RWPE2 (cell line): ENCODE results near the gene DPH2.
A peak's percentile ranks its signal among the peaks of the same experiment; 100 is the strongest.

ENCODE experiments used
- ATAC-seq: fragments of 200-7000 bp; cut with Tn5 transposase; 3 replicates; pipeline ENCODE4 v1.9.1; 2021; ENCODE audit warnings: low read depth
- DNase-seq: peaks from one replicate; pipeline ENCODE4 v3.0.0-alpha.2; 2020; ENCODE audit warnings: low spot score
- H3K27ac ChIP-seq: fragments of 450-650 bp; 2 replicates; pipeline ENCODE4 v1.5.1; 2017; ENCODE audit warnings: mild to moderate bottlenecking; ENCODE audit not compliant: poor library complexity, severe bottlenecking
- H3K27me3 ChIP-seq: fragments of 250-450 bp; sonication (Bioruptor Pico); 2 replicates; pipeline ENCODE4 v1.5.1; 2021; ENCODE audit warnings: mild to moderate bottlenecking, moderate library complexity; ENCODE audit not compliant: insufficient read depth, poor library complexity, severe bottlenecking
- H3K36me3 ChIP-seq: fragments of 250-450 bp; sonication (Bioruptor Pico); 2 replicates; pipeline ENCODE4 v1.5.1; 2020; ENCODE audit warnings: low read depth, mild to moderate bottlenecking, moderate library complexity
- H3K4me1 ChIP-seq: fragments of 250-450 bp; sonication (Bioruptor Pico); 2 replicates; pipeline ENCODE4 v1.5.1; 2021; ENCODE audit warnings: mild to moderate bottlenecking, moderate library complexity; ENCODE audit not compliant: insufficient read depth, poor library complexity, severe bottlenecking
- H3K4me3 ChIP-seq: fragments of 250-450 bp; sonication (Bioruptor Pico); 2 replicates; pipeline ENCODE4 v1.5.1; 2021; ENCODE audit warnings: mild to moderate bottlenecking, moderate library complexity; ENCODE audit not compliant: severe bottlenecking
- H3K9me3 ChIP-seq: fragments of 250-450 bp; sonication (Bioruptor Pico); 2 replicates; pipeline ENCODE4 v1.5.1; 2021; ENCODE audit warnings: mild to moderate bottlenecking, moderate library complexity; ENCODE audit not compliant: severe bottlenecking
- CTCF ChIP-seq: fragments of 450-650 bp; IDR thresholded peaks from one replicate; pipeline ENCODE4 v1.5.1; 2017; ENCODE audit warnings: mild to moderate bottlenecking, moderate library complexity; ENCODE audit not compliant: poor library complexity, severe bottlenecking

Gene DPH2

GRCh38 chr1:43970911-43971310 lies 1.1 kb downstream of the DPH2 start:
- Histone ChIP-seq H3K4me1 (no peaks in the 10 kb centered on the region), H3K36me3 (peaks cover 4% of the 10 kb centered on the region; the same call in 1 of the 2 replicates), H3K9me3 (no peaks in the 10 kb centered on the region), H3K27me3 (no peaks in the 10 kb centered on the region), H3K27ac (no peak overlapping the region), H3K4me3 (peak overlapping the region; percentile 86)
- ATAC-seq = no peak
- DNase-seq = no peak
- no peak for TF ChIP-seq CTCF

GRCh38 chr1:43971336-43971980 lies 1.6 kb downstream of the DPH2 start:
- no peak for TF ChIP-seq CTCF
- Histone ChIP-seq H3K9me3 (no peaks in the 10 kb centered on the region), H3K4me1 (no peaks in the 10 kb centered on the region), H3K36me3 (peaks cover 8% of the 10 kb centered on the region), H3K27me3 (no peaks in the 10 kb centered on the region), H3K27ac (no peak overlapping the region), H3K4me3 (no peak overlapping the region)
- DNase-seq (no peak), ATAC-seq (no peak)

GRCh38 chr1:43973981-43974442 lies 4.2 kb downstream of the DPH2 start:
- peaks cover 21% of the 10 kb centered on the region for H3K36me3 ChIP-seq
- no peak for ATAC-seq
- H3K27ac ChIP-seq = peak overlapping the region; percentile 63
- peak overlapping the region; percentile 95 for H3K4me3 ChIP-seq
- no peaks in the 10 kb centered on the region for H3K4me1 ChIP-seq
- H3K27me3 ChIP-seq = no peaks in the 10 kb centered on the region
- DNase-seq = no peak
- H3K9me3 ChIP-seq = no peaks in the 10 kb centered on the region
- no peak for TF ChIP-seq CTCF

GRCh38 chr1:43974443-43975248 lies 4.8 kb downstream of the DPH2 start, which contains the start of gene ATP6V0B:
Gene ATP6V0B (plus strand): TSS chr1:43974960. CDS start chr1:43975041, 81 bp downstream.
- peak; percentile 7 for TF ChIP-seq CTCF
- H3K36me3 ChIP-seq = peaks cover 21% of the 10 kb centered on the region
- ATAC-seq = peak; percentile 73

More at GRCh38 chr1:43974443-43975248, 4.8 kb downstream of the DPH2 start, which contains the start of gene ATP6V0B:
- Histone ChIP-seq H3K4me3 (peak within 1 kb of the TSS; percentile 95), H3K27me3 (no peaks in the 10 kb centered on the region), H3K27ac (peak within 1 kb of the TSS; percentile 63), H3K4me1 (no peaks in the 10 kb centered on the region), H3K9me3 (no peaks in the 10 kb centered on the region)
- DNase-seq = peak; percentile 96
